H9 (cell line): ENCODE measurements around the gene IDH2. TPM values are rescaled to one million over a fixed set of nuclear protein-coding genes. Genes with fewer than 3 reads are reported as not detected.

Source experiments
- DNase-seq: peaks from one replicate; pipeline ENCODE4 v3.0.0-alpha.2; 2017
- H2AFZ ChIP-seq: one replicate; pipeline ENCODE4 v1.6.1; 2013; ENCODE audit warnings: mild to moderate bottlenecking, low read length, control low read depth, moderate library complexity
- H2AK5ac ChIP-seq: 2 replicates; pipeline ENCODE4 v1.6.1; 2013; ENCODE audit warnings: low read length, control low read depth, mixed read lengths; ENCODE audit not compliant: insufficient read length
- H2BK120ac ChIP-seq: one replicate; pipeline ENCODE4 v1.6.1; 2013; ENCODE audit warnings: low read depth, mild to moderate bottlenecking, low read length, control low read depth, inconsistent platforms; ENCODE audit not compliant: poor library complexity, severe bottlenecking
- H2BK12ac ChIP-seq: 2 replicates; pipeline ENCODE4 v1.6.1; 2013; ENCODE audit warnings: low read length, control low read depth, mixed read lengths, low read depth; ENCODE audit not compliant: insufficient read length
- H2BK15ac ChIP-seq: 2 replicates; pipeline ENCODE4 v1.6.1; 2013; ENCODE audit warnings: low read depth, low read length, control low read depth
- H2BK20ac ChIP-seq: one replicate; pipeline ENCODE4 v1.6.1; 2013; ENCODE audit warnings: low read depth, mild to moderate bottlenecking, low read length, control low read depth, inconsistent platforms; ENCODE audit not compliant: poor library complexity, severe bottlenecking
- H2BK5ac ChIP-seq: 2 replicates; pipeline ENCODE4 v1.6.1; 2013; ENCODE audit warnings: low read length, control low read depth, mixed read lengths; ENCODE audit not compliant: insufficient read length
- H3K14ac ChIP-seq: 2 replicates; pipeline ENCODE4 v1.6.1; 2013; ENCODE audit warnings: low read length, control low read depth; ENCODE audit not compliant: insufficient read depth
- H3K18ac ChIP-seq: 2 replicates; pipeline ENCODE4 v1.6.1; 2013; ENCODE audit warnings: low read depth, mild to moderate bottlenecking, mixed read lengths, low read length, control low read depth; ENCODE audit not compliant: insufficient read length
- H3K23ac ChIP-seq: 2 replicates; pipeline ENCODE4 v1.6.1; 2013; ENCODE audit warnings: low read length, control low read depth, mixed read lengths, low read depth; ENCODE audit not compliant: insufficient read length
- H3K23me2 ChIP-seq: 2 replicates; pipeline ENCODE4 v1.6.1; 2013; ENCODE audit warnings: low read depth, mild to moderate bottlenecking, mixed read lengths, low read length, control low read depth; ENCODE audit not compliant: insufficient read length, poor library complexity, severe bottlenecking
- H3K27ac ChIP-seq: 2 replicates; pipeline ENCODE4 v1.5.1; 2013; ENCODE audit warnings: low read length, control low read depth, mixed read lengths, low read depth; ENCODE audit not compliant: insufficient read length
- H3K27me3 ChIP-seq: 2 replicates; pipeline ENCODE4 v1.6.1; 2013; ENCODE audit warnings: low read length, control low read depth, inconsistent platforms; ENCODE audit not compliant: insufficient read depth
- H3K4ac ChIP-seq: 2 replicates; pipeline ENCODE4 v1.6.1; 2013; ENCODE audit warnings: low read depth, mild to moderate bottlenecking, control low read depth, inconsistent platforms, low read length, moderate library complexity
- H3K4me1 ChIP-seq: 2 replicates; pipeline ENCODE4 v1.6.1; 2013; ENCODE audit warnings: low read length, control low read depth, inconsistent platforms; ENCODE audit not compliant: insufficient read depth
- H3K4me2 ChIP-seq: 2 replicates; pipeline ENCODE4 v1.6.1; 2013; ENCODE audit warnings: low read length, control low read depth, mixed read lengths; ENCODE audit not compliant: insufficient read length, insufficient read depth
- H3K56ac ChIP-seq: 2 replicates; pipeline ENCODE4 v1.6.1; 2013; ENCODE audit warnings: low read depth, mild to moderate bottlenecking, mixed read lengths, low read length, control low read depth; ENCODE audit not compliant: insufficient read length
- H3K79me1 ChIP-seq: 2 replicates; pipeline ENCODE4 v1.6.1; 2013; ENCODE audit warnings: low read depth, mild to moderate bottlenecking, moderate library complexity, low read length, control low read depth, inconsistent platforms; ENCODE audit not compliant: insufficient read depth, poor library complexity, severe bottlenecking
- H3K79me2 ChIP-seq: 2 replicates; pipeline ENCODE4 v1.6.1; 2013; ENCODE audit warnings: low read length, control low read depth, inconsistent platforms; ENCODE audit not compliant: insufficient read depth
- H3K9ac ChIP-seq: 2 replicates; pipeline ENCODE4 v1.6.1; 2013; ENCODE audit warnings: low read length, control low read depth, mixed read lengths; ENCODE audit not compliant: insufficient read length; ENCODE audit errors: extremely low read depth
- H3K9me3 ChIP-seq: one replicate; pipeline ENCODE4 v1.6.1; 2013; ENCODE audit warnings: low read depth, low read length, inconsistent platforms; ENCODE audit not compliant: control insufficient read depth
- H3T11ph ChIP-seq: one replicate; pipeline ENCODE4 v1.6.1; 2013; ENCODE audit warnings: mild to moderate bottlenecking, low read length, control low read depth, inconsistent platforms
- H4K20me1 ChIP-seq: one replicate; pipeline ENCODE4 v1.6.1; 2013; ENCODE audit not compliant: control insufficient read depth, insufficient read length, insufficient read depth
- H4K5ac ChIP-seq: 2 replicates; pipeline ENCODE4 v1.6.1; 2013; ENCODE audit warnings: low read depth, mild to moderate bottlenecking, mixed read lengths, low read length, control low read depth; ENCODE audit not compliant: insufficient read length
- H4K8ac ChIP-seq: replicated peaks from 2 replicates; pipeline ENCODE4 v1.6.1; 2013; ENCODE audit warnings: low read length, control low read depth, mixed read lengths, low read depth; ENCODE audit not compliant: insufficient read length
- H4K91ac ChIP-seq: 2 replicates; pipeline ENCODE4 v1.6.1; 2013; ENCODE audit warnings: low read depth, mild to moderate bottlenecking, moderate library complexity, mixed read lengths, low read length, control low read depth; ENCODE audit not compliant: insufficient read length
- H3K27ac Mint-ChIP-seq, 3 experiments: 2 replicates in 2 of 3; 3 replicates in 1 of 3; pipeline ENCODE4 v1.8.0; 2020 to 2021; ENCODE audit warnings: mixed read lengths in 3 of 3, mild to moderate bottlenecking in 1 of 3, moderate library complexity in 1 of 3
- H3K27me3 Mint-ChIP-seq: 2 replicates; pipeline ENCODE4 v1.8.0; 2021; ENCODE audit warnings: low read depth, mild to moderate bottlenecking, moderate library complexity, mixed read lengths
- H3K36me3 Mint-ChIP-seq, 3 experiments: 2 replicates in 2 of 3; 3 replicates in 1 of 3; pipeline ENCODE4 v1.8.0; 2020 to 2021; ENCODE audit warnings: low read depth in 3 of 3, mixed read lengths in 3 of 3; ENCODE audit not compliant: insufficient read depth in 1 of 3
- H3K4me1 Mint-ChIP-seq, 2 experiments: 2 replicates each; pipeline ENCODE4 v1.8.0; 2020; ENCODE audit warnings: mixed read lengths in 2 of 2
- H3K4me3 Mint-ChIP-seq, 2 experiments: 2 replicates in 1 of 2; 3 replicates in 1 of 2; pipeline ENCODE4 v1.8.0; 2020 to 2021; ENCODE audit warnings: mild to moderate bottlenecking in 2 of 2, mixed read lengths in 2 of 2, moderate library complexity in 1 of 2
- H3K9me3 Mint-ChIP-seq, 2 experiments: 2 replicates in 1 of 2; 3 replicates in 1 of 2; pipeline ENCODE4 v1.8.0; 2020; ENCODE audit warnings: mild to moderate bottlenecking in 2 of 2, mixed read lengths in 2 of 2, moderate library complexity in 1 of 2
- CTCF ChIP-seq: fragments of 200-600 bp; sonication (generic); conservative IDR thresholded peaks from 3 replicates; pipeline ENCODE4 v1.8.0; 2021; ENCODE audit warnings: antibody characterized with exemption, mild to moderate bottlenecking
- WGBS: extraction: QIAGEN DNeasy Blood & Tissue Kit; methylation state at CpG from one replicate; pipeline ENCODE4 v1.1.7; 2013; ENCODE audit warnings: missing lambda C conversion rate, low lambda C conversion rate, mixed read lengths; ENCODE audit not compliant: insufficient read length; ENCODE audit errors: extremely low coverage; 5-methylcytosine and 5-hydroxymethylcytosine counted together
- total RNA-seq: library from RNA; stranded (reverse); gene quantifications from 2 replicates; pipeline ENCODE4 v1.2.1, GENCODE V29; 2021

The IDH2 gene
- total RNA-seq, 1 experiment from 2014 or later = 57.7 TPM

GRCh38 chr15:90062023-90062442 is 40.2 kb downstream of the IDH2 start:
- Histone ChIP-seq H4K5ac (no peak overlapping the region), H3K18ac (peak overlapping the region; percentile 74), H2AFZ (no peak overlapping the region), H3K27me3 (no peaks in the 10 kb centered on the region), H2BK15ac (no peak overlapping the region), H3K56ac (no peak overlapping the region), H3K9me3 (no peaks in the 10 kb centered on the region), H3K27ac (no peak overlapping the region), H3K23ac (no peak overlapping the region), H3K14ac (peak overlapping the region; percentile 88), H2BK12ac (peak overlapping the region; percentile 29), H3K4me2 (no peak overlapping the region), H2AK5ac (no peak overlapping the region), H4K91ac (peak overlapping the region; percentile 35), H4K20me1 (peaks cover 2% of the 10 kb centered on the region), H4K8ac (no peak overlapping the region), H2BK5ac (peak overlapping the region; percentile 18), H3K9ac (no peak overlapping the region), H3K4ac (peak overlapping the region; percentile 15; the same call in 1 of the 2 replicates), H2BK20ac (no peak overlapping the region), H3K23me2 (no peaks in the 10 kb centered on the region), H3K4me1 (peaks cover 25% of the 10 kb centered on the region; the same call in 1 of the 2 replicates), H3K79me2 (no peaks in the 10 kb centered on the region), H3K79me1 (no peaks in the 10 kb centered on the region), H3T11ph (no peak overlapping the region), H2BK120ac (peak overlapping the region; percentile 56)
- peak overlapping the region; percentile 2 to 53; a peak in 3 of 5 replicates for H3K4me3 Mint-ChIP-seq
- no peaks in the 10 kb centered on the region for H3K27me3 Mint-ChIP-seq
- H3K9me3 Mint-ChIP-seq = no peaks in the 10 kb centered on the region; a peak in 1 of 5 replicates
- peak overlapping the region; percentile 91 to 99 (median 96); a peak in 6 of 7 replicates for H3K27ac Mint-ChIP-seq
- no peak for TF ChIP-seq CTCF
- H3K36me3 Mint-ChIP-seq = no peaks in the 10 kb centered on the region
- WGBS = no CpG with 5 or more reads among the region's 8 CpGs
- peaks cover 49 to 56% of the 10 kb centered on the region in 2 experiments for H3K4me1 Mint-ChIP-seq
- peak; percentile 88 for DNase-seq
